SK-N-DZ (cell line): ENCODE data around the gene RAB10.
"Not testable (repeated sequence)": the region's sequence is repeated elsewhere in the genome, so short reads cannot be mapped to it uniquely, and the experiment has no call there.

Source experiments
- DNase-seq: peaks from one replicate; pipeline ENCODE4 v3.0.0-alpha.2; 2015; ENCODE audit warnings: low spot score

RAB10 gene

GRCh38 chr2:26088931-26089330, 55.0 kb downstream of the RAB10 start:
- DNase-seq = not testable (repeated sequence)

GRCh38 chr2:26089337-26089736, 55.5 kb downstream of the RAB10 start:
- no peak for DNase-seq

GRCh38 chr2:26095758-26096157, 61.9 kb downstream of the RAB10 start:
- DNase-seq = no peak

GRCh38 chr2:26099933-26100332, 66.0 kb downstream of the RAB10 start:
- no peak for DNase-seq

GRCh38 chr2:26100384-26100783, 66.5 kb downstream of the RAB10 start:
- DNase-seq = no peak

GRCh38 chr2:26103752-26104151, 69.9 kb downstream of the RAB10 start:
- no peak for DNase-seq

- DNase-seq = not testable (repeated sequence)
Measured at GRCh38 chr2:26108701-26109100, 74.8 kb downstream of the RAB10 start.

GRCh38 chr2:26112201-26112600, 78.3 kb downstream of the RAB10 start:
- no peak for DNase-seq

- DNase-seq = no peak
Measured at GRCh38 chr2:26114151-26114550, 80.3 kb downstream of the RAB10 start.

- DNase-seq = no peak
Measured at GRCh38 chr2:26118682-26119081, 84.8 kb downstream of the RAB10 start.

- no peak for DNase-seq
Measured at GRCh38 chr2:26119521-26119920, 85.6 kb downstream of the RAB10 start.

GRCh38 chr2:26122630-26123029, 88.7 kb downstream of the RAB10 start:
- DNase-seq = no peak

GRCh38 chr2:26123426-26123825, 89.5 kb downstream of the RAB10 start:
- DNase-seq = no peak

GRCh38 chr2:26126074-26126473, 92.2 kb downstream of the RAB10 start:
- no peak for DNase-seq

GRCh38 chr2:26128176-26128575, 94.3 kb downstream of the RAB10 start:
- no peak for DNase-seq

GRCh38 chr2:26130763-26131162, 96.9 kb downstream of the RAB10 start:
- no peak for DNase-seq

GRCh38 chr2:26136451-26136850, 102.6 kb downstream of the RAB10 start:
- no peak for DNase-seq

GRCh38 chr2:26139269-26140183, 105.6 kb downstream of the RAB10 start:
- no peak for DNase-seq

GRCh38 chr2:26141145-26141769, 107.4 kb downstream of the RAB10 start:
- no peak for DNase-seq

GRCh38 chr2:26144031-26144430, 110.1 kb downstream of the RAB10 start:
- DNase-seq = no peak

GRCh38 chr2:26144953-26145680, 111.2 kb downstream of the RAB10 start:
- peak; percentile 60 for DNase-seq

GRCh38 chr2:26148501-26148900, 114.6 kb downstream of the RAB10 start:
- DNase-seq = no peak
